ENCODE results near the gene PRDX5.

- TF ChIP-seq EZH2 (IDR thresholded peaks at IDR 0.05; ENCODE audit: low read depth) (no peak), CTCF (conservative IDR thresholded peaks at IDR 0.05) (no peak)
Measured at GRCh38 chr11:64349404-64349803, 31.5 kb downstream of the PRDX5 start.

Measured in PC-9 (cell line).